Breast epithelium (tissue), 3 donors: ENCODE data around the gene HAUS6.

Experiments
- CTCF ChIP-seq, 3 donors: fragments of 450-650 bp; IDR thresholded peaks; one replicate each; pipeline ENCODE4 v1.5.1; 2016 to 2017; ENCODE audit warnings: antibody characterized with exemption in 3 of 3, mild to moderate bottlenecking in 3 of 3, moderate library complexity in 3 of 3
- POLR2A ChIP-seq: fragments of 450-650 bp; IDR thresholded peaks from one replicate; pipeline ENCODE4 v1.6.1; 2016; ENCODE audit warnings: antibody characterized with exemption, mild to moderate bottlenecking, moderate library complexity
- POLR2AphosphoS5 ChIP-seq, 3 donors: sonication (generic); formaldehyde crosslinking; IDR thresholded peaks; one replicate each; pipeline ENCODE4 v1.6.1; 2017; ENCODE audit warnings: antibody characterized with exemption in 3 of 3

GRCh38 chr9:19140259-19140658 lies 37.6 kb upstream of the HAUS6 start:
- TF ChIP-seq CTCF (IDR thresholded peaks at IDR 0.05) = no peak
- TF ChIP-seq POLR2A = no peak
- TF ChIP-seq POLR2AphosphoS5 (IDR thresholded peaks at IDR 0.05) = no peak
